Smooth muscle cell (in vitro differentiated cells): Measurements from ENCODE around the gene ERG28. TPM values are rescaled to one million over a fixed set of nuclear protein-coding genes. Genes with fewer than 3 reads are reported as not detected.

Source experiments
- DNase-seq: peaks from one replicate; lab custom pipeline; 2025; ENCODE audit not compliant: unreplicated experiment; lab: John Stamatoyannopoulos, UW
- H2AFZ ChIP-seq: fragments of 200-600 bp; sonication (generic); 2 replicates; pipeline ENCODE4 v1.6.0; 2016; ENCODE audit warnings: antibody characterized with exemption, low read depth, mild to moderate bottlenecking
- H3F3A ChIP-seq: fragments of 200-600 bp; sonication (generic); 2 replicates; pipeline ENCODE4 v1.6.0; 2017; ENCODE audit warnings: antibody characterized with exemption, low read depth
- H3K27ac ChIP-seq: fragments of 200-600 bp; sonication (generic); 2 replicates; pipeline ENCODE4 v1.5.1; 2016; ENCODE audit warnings: low read depth, mild to moderate bottlenecking
- H3K27me3 ChIP-seq: fragments of 200-600 bp; sonication (generic); 2 replicates; pipeline ENCODE4 v1.6.1; 2016; ENCODE audit warnings: low read depth, mild to moderate bottlenecking
- H3K36me3 ChIP-seq: fragments of 200-600 bp; sonication (generic); 2 replicates; pipeline ENCODE4 v1.5.1; 2016; ENCODE audit warnings: low read depth
- H3K4me1 ChIP-seq: fragments of 200-600 bp; sonication (generic); 2 replicates; pipeline ENCODE4 v1.5.1; 2016; ENCODE audit warnings: low read depth
- H3K4me2 ChIP-seq: fragments of 200-600 bp; sonication (generic); 2 replicates; pipeline ENCODE4 v1.6.0; 2016; ENCODE audit warnings: mild to moderate bottlenecking
- H3K4me3 ChIP-seq: fragments of 200-600 bp; sonication (generic); 2 replicates; pipeline ENCODE4 v1.5.1; 2016; ENCODE audit warnings: mild to moderate bottlenecking
- H3K79me2 ChIP-seq: fragments of 200-600 bp; sonication (generic); 2 replicates; pipeline ENCODE4 v1.6.0; 2016; ENCODE audit warnings: low read depth, mild to moderate bottlenecking
- H3K9ac ChIP-seq: fragments of 200-600 bp; sonication (generic); 2 replicates; pipeline ENCODE4 v1.6.0; 2016; ENCODE audit warnings: low read depth
- H3K9me3 ChIP-seq: fragments of 200-600 bp; sonication (generic); replicated peaks from 2 replicates; pipeline ENCODE4 v1.5.1; 2016; ENCODE audit warnings: low read depth
- H4K20me1 ChIP-seq: fragments of 200-600 bp; sonication (generic); 2 replicates; pipeline ENCODE4 v1.6.0; 2016; ENCODE audit warnings: low read depth
- WGBS: methylation state at CpG from one replicate; pipeline ENCODE4 v1.1.7; 2016; ENCODE audit warnings: low lambda C conversion rate; 5-methylcytosine and 5-hydroxymethylcytosine counted together
- polyA plus RNA-seq: library from polyadenylated mRNA; unstranded; fragments of >200 nt; fragmentation: Nextera tagmentation; extraction: Ambion mirVana; gene quantifications from 2 replicates; pipeline ENCODE4 v1.2.1, GENCODE V29; 2016
- total RNA-seq: library from RNA; depleted of rRNA; stranded (reverse); fragments of >200 nt; gene quantifications from 2 replicates; pipeline ENCODE4 v1.2.3, GENCODE V29; 2014
- TF ChIP-seq, protein P1 (sequence below): fragments of 200-600 bp; sonication (generic); IDR thresholded peaks from 2 replicates; pipeline ENCODE4 v1.5.1; 2017; ENCODE audit warnings: borderline replicate concordance, mild to moderate bottlenecking, antibody characterized with exemption; ENCODE audit not compliant: insufficient read depth, poor library complexity, severe bottlenecking

Gene ERG28, protein sequence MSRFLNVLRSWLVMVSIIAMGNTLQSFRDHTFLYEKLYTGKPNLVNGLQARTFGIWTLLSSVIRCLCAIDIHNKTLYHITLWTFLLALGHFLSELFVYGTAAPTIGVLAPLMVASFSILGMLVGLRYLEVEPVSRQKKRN
- total RNA-seq = 34.6 and 35.0 TPM in 2 replicates
- polyA plus RNA-seq = 44.9 and 45.2 TPM in 2 replicates

DNA sequence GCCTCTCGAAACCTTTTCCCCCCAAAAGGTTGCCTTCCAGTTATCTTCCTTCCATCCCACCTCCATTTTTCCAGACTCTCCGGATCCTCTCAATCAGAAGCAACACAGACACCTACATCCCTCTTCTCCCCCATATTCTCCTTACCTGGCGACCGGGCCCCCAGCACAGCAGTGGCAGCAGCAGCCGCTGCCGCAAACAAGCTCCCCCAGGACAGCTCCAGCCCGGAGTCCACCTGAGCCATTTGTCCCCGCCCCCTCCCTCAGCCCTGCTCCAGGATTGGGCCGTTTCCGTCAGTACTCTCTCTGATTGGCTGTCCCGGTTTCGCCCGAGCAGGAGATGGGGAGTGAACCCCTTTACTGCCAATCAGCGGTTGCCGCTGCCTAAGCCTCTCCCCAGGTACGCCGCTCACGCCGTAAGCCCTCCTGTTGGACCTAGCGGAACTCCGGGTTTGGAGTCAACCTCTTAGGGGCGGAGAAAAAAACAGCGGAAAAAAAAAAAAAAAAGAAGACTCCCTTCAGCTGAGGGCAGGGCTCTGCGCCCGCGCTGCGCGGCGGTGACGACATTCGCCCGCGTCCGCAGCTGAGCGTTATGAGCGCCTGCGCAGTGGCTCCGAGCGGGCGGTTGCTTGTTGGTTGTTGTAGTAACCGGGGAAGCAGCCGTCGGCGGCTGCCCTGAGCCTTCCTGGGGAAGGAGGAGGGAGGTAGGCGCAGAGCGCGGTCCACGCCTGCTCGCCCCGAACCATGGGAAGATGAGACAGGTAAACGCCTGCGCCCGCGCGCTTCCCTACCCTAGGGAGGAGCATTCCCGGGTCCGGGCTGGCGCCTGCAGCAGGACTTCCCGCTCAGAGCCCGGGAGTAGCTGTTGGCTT lies at the start of gene ERG28, which contains the start of gene TTLL5:
TSS of gene ERG28 (minus strand) at position 247 of the 869 bp plus-strand sequence. CDS start 3,374 bp downstream, outside the sequence.
TSS of gene TTLL5 (plus strand) at position 617 of the 869 bp plus-strand sequence. CDS start 1,904 bp downstream, outside the sequence.
- no peaks in the 10 kb centered on the region for H3K36me3 ChIP-seq
- peak; percentile 89 for DNase-seq
- no peaks in the 10 kb centered on the region for H4K20me1 ChIP-seq
- H3K27ac ChIP-seq = peak within 1 kb of the TSS; percentile 84
- TF ChIP-seq, protein P1, sequence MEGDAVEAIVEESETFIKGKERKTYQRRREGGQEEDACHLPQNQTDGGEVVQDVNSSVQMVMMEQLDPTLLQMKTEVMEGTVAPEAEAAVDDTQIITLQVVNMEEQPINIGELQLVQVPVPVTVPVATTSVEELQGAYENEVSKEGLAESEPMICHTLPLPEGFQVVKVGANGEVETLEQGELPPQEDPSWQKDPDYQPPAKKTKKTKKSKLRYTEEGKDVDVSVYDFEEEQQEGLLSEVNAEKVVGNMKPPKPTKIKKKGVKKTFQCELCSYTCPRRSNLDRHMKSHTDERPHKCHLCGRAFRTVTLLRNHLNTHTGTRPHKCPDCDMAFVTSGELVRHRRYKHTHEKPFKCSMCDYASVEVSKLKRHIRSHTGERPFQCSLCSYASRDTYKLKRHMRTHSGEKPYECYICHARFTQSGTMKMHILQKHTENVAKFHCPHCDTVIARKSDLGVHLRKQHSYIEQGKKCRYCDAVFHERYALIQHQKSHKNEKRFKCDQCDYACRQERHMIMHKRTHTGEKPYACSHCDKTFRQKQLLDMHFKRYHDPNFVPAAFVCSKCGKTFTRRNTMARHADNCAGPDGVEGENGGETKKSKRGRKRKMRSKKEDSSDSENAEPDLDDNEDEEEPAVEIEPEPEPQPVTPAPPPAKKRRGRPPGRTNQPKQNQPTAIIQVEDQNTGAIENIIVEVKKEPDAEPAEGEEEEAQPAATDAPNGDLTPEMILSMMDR = no peak
- under 1% methylated on average over 60 of the region's 60 CpGs for WGBS
- no peaks in the 10 kb centered on the region for H3F3A ChIP-seq
- H3K79me2 ChIP-seq = peaks cover 22% of the 10 kb centered on the region
- peak within 1 kb of the TSS; percentile 90 for H3K9ac ChIP-seq
- H3K4me1 ChIP-seq = peaks cover 13% of the 10 kb centered on the region
- H3K4me3 ChIP-seq = peak within 1 kb of the TSS; percentile 87
- H3K4me2 ChIP-seq = peak within 1 kb of the TSS; percentile 92
- no peaks in the 10 kb centered on the region for H3K9me3 ChIP-seq
- peak within 1 kb of the TSS; percentile 95 for H2AFZ ChIP-seq
- H3K27me3 ChIP-seq = no peaks in the 10 kb centered on the region

DNA sequence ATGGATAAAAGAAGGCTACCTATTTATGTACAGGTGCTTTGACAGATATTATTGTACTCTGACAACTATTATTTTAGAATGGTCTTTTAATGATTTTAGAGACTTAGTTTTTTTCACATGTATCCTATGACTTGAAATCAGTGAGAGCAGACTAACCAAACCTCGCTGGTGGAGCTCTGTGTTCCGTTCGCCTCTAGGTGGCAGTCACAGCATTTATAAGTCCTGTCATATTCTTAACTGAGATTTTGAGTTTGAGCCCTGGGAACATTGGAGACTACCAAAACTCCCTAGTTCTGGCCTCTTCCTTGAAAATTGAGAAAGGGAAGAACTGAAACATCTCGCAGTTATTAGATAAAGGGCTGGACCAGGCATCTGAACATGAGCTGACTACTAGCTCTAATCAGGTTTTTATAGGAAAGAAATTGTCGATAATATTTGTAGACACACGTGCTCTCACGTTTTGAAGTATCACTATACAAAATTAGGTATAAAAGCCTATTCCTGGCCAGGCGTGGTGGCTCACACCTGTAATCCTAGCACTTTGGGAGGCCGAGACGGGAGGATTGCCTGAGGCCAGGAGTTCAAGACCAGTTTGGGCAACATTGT lies 48.6 kb upstream of the ERG28 start:
- H3K4me2 ChIP-seq = no peak overlapping the region
- H3K27ac ChIP-seq = no peak overlapping the region
- no peak overlapping the region for H3K4me3 ChIP-seq
- TF ChIP-seq, protein P1 = peak; percentile 86
- no peaks in the 10 kb centered on the region for H3K36me3 ChIP-seq
- H4K20me1 ChIP-seq = no peaks in the 10 kb centered on the region
- H2AFZ ChIP-seq = no peak overlapping the region
- H3K4me1 ChIP-seq = peaks cover 18% of the 10 kb centered on the region
- H3F3A ChIP-seq = peaks cover 18% of the 10 kb centered on the region
- no peak for DNase-seq
- no peaks in the 10 kb centered on the region for H3K27me3 ChIP-seq
- WGBS = 52% methylated on average over 10 of the region's 10 CpGs
- H3K79me2 ChIP-seq = no peaks in the 10 kb centered on the region
- H3K9ac ChIP-seq = no peak overlapping the region
- H3K9me3 ChIP-seq = no peaks in the 10 kb centered on the region

DNA sequence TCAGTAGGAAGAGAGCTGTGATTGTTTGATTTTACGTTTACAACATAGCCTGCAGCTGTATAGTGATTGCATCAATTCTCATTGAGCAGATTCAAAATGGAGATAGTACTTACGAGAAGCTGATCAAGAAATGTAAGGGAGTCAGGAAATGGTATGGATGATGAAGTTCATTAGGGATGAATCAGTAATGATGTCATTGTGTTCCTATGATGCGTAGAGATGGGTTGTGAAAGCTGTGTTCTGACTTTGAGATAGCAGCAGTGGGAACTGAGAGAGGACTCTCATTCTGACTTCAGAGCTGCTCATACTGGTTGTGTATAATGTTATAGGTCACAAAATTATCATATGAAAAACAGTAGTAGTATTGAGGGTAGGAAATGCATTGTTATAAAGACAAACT lies 44.3 kb upstream of the ERG28 start:
- Histone ChIP-seq H3K9me3 (no peaks in the 10 kb centered on the region), H3K79me2 (no peaks in the 10 kb centered on the region), H4K20me1 (no peaks in the 10 kb centered on the region), H3K4me2 (no peak overlapping the region), H3K27me3 (no peaks in the 10 kb centered on the region), H3K4me1 (peaks cover 7% of the 10 kb centered on the region), H3K9ac (no peak overlapping the region), H3K4me3 (no peak overlapping the region), H3K27ac (no peak overlapping the region), H3F3A (no peaks in the 10 kb centered on the region), H3K36me3 (no peaks in the 10 kb centered on the region), H2AFZ (no peak overlapping the region)
- DNase-seq = no peak
- TF ChIP-seq, protein P1 = no peak
- 77% methylated on average over 3 of the region's 3 CpGs for WGBS
